ENCODE results near the gene CSAD. TPM values are rescaled to one million over a fixed set of nuclear protein-coding genes. Genes with fewer than 3 reads are reported as not detected.

CSAD gene
- total RNA-seq, 1 donor from 2014 or later = 30.7 TPM

DNA sequence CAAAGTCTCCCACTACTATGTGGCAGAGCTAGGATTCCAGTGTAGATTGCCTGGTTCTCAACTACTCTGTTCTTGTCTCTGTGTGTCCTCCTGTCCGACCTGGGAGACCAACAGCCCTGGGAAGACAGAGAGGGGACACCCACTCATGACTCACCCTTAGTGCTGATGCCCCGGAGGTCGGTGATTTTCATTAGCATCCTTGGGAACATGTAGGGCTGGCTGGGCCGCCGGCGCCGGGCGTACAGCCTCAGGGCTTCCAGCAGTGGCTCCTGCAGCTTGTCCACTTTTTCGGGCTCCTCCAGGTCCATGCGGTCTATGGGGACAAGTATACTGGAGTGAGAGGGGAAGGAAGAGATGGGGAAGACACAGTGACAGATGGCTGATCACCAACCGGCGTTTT lies 32.2 kb upstream of the CSAD start:
- no peaks in the 10 kb centered on the region for H3K27me3 ChIP-seq
- DNase-seq (ENCODE audit: low spot score in 2 of 2) = no peak
- no peak overlapping the region for H3K27ac ChIP-seq
- peaks cover 8 to 25% of the 10 kb centered on the region in 2 donors for H3K4me1 ChIP-seq
- intact Hi-C loops (cut with DNase I) = loop anchor here (1.0 kb wide), 2 partner anchors 38 to 74 kb away; no protein-coding TSS in a partner anchor
- no peak overlapping the region for H3K4me3 ChIP-seq
- TF ChIP-seq, protein P1, sequence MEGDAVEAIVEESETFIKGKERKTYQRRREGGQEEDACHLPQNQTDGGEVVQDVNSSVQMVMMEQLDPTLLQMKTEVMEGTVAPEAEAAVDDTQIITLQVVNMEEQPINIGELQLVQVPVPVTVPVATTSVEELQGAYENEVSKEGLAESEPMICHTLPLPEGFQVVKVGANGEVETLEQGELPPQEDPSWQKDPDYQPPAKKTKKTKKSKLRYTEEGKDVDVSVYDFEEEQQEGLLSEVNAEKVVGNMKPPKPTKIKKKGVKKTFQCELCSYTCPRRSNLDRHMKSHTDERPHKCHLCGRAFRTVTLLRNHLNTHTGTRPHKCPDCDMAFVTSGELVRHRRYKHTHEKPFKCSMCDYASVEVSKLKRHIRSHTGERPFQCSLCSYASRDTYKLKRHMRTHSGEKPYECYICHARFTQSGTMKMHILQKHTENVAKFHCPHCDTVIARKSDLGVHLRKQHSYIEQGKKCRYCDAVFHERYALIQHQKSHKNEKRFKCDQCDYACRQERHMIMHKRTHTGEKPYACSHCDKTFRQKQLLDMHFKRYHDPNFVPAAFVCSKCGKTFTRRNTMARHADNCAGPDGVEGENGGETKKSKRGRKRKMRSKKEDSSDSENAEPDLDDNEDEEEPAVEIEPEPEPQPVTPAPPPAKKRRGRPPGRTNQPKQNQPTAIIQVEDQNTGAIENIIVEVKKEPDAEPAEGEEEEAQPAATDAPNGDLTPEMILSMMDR (IDR thresholded peaks at IDR 0.05) = no peak
- H3K36me3 ChIP-seq = peaks cover 54 to 55% of the 10 kb centered on the region in 2 donors
- no peaks in the 10 kb centered on the region for H3K9me3 ChIP-seq

DNA sequence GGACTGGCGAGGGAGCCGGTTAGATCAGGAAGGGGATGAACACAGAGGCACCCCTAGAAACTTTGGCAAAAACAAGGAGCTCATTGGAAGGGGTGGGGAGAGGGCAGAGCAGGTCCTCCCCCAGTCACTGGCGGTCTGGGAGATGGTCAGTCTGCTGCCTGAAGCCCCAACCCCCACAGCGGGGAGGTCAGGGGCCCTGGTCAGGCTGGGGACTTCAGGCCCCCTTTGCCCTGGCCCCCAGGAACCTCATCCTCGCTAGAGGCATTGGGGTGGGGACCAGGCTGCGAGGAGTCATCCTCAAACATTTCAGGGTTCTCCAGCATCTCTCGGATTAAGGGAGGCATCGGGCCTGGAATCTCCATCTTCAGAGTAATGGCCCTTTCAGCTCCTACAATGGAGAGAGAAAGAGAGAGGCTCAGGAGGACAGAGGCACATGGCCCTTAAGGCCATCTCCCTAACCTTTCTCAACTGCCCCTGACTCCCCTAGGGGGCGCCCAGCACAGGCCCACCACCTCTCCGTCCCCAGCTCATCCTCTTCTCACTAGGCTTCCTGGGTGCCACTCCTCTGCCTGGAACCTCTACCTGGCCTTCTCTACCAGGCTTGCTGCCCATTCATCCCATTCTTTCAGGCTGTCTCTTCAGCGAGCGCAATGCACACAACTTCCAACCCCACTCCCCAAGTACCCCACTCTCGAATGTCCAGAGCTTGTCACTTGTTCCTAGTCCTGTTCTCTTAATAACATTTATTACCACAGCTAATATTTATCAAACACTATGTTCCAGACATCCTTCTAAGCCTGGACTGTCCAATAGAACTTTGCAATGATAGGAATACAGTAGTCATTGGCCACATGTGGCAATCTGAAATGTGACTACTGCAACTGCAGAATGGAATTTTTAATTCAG lies 31.0 kb upstream of the CSAD start:
- H3K4me3 ChIP-seq = no peak overlapping the region
- intact Hi-C loops (cut with DNase I) = no loop called here
- TF ChIP-seq, protein P1 (IDR thresholded peaks at IDR 0.05) = no peak
- no peak for DNase-seq (ENCODE audit: low spot score in 2 of 2)
- H3K4me1 ChIP-seq = peaks cover 0 to 14% of the 10 kb centered on the region in 2 donors
- H3K27ac ChIP-seq = no peak overlapping the region
- peaks cover 54 to 55% of the 10 kb centered on the region in 2 donors for H3K36me3 ChIP-seq
- H3K9me3 ChIP-seq = no peaks in the 10 kb centered on the region
- H3K27me3 ChIP-seq = no peaks in the 10 kb centered on the region

DNA sequence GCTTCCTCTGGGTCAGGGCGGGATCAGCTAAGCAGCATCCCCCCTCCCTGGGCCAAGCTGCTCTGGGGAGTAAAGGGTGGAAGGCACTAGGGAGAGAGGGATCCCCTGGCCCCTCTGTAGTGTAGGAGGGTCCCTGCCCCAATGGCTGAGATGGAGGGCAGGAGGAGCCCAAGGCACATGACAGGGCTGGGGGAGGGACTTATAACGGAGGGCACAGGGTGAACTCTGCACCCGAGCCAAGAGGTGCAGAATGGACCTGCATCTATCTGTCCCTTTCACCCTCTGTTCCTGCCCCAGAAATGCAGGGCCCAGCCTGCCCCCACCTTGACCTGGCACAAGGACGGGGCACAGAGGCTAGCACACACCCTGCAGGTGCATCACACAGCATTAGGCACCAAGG lies 30.1 kb upstream of the CSAD start:
- Histone ChIP-seq H3K4me1 (peaks cover 0 to 9% of the 10 kb centered on the region in 2 donors), H3K36me3 (peaks cover 54 to 55% of the 10 kb centered on the region in 2 donors)
- TF ChIP-seq, protein P1 (IDR thresholded peaks at IDR 0.05) = no peak

DNA sequence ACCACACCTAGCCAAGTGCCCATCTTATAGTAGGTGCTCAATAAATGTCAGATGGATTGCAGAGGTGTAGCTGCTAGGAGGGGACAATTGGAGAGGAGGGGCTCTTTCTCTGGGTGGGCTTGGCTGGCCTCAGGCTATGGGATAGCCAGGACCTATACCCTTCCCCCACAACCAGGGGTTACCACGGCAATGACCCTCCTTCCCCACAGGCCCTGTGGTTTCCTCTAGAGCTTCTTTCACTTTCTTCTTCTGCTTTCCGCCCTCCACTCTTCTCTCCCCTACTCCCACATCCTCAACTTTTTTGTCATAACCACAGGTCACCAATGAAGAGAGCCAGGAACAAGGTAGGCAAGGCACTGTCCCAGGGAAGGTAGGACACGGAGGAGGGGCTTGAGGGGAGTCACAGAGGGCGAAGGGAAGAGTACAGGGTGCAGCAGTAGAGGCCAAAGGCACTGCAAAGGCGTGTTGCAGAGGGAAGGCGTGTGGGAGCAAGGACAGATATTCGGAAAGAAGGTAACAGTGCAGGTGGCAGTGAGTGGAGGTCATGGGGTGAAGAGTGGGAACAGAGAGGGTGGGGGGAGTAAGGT lies 28.2 kb upstream of the CSAD start:
- TF ChIP-seq, protein P1 (IDR thresholded peaks at IDR 0.05) = no peak
- Histone ChIP-seq H3K36me3 (peaks cover 38 to 43% of the 10 kb centered on the region in 2 donors), H3K4me3 (peak overlapping the region in 1 of 2 donors; percentile 29), H3K27ac (peak overlapping the region in 1 of 2 donors; percentile 5), H3K4me1 (peaks cover 0 to 4% of the 10 kb centered on the region in 2 donors), H3K27me3 (no peaks in the 10 kb centered on the region), H3K9me3 (no peaks in the 10 kb centered on the region)
- intact Hi-C loops (cut with DNase I) = no loop called here
- no peak for DNase-seq (ENCODE audit: low spot score in 2 of 2)

More for the DNA sequence above, 30.1 kb upstream of the CSAD start:
- DNase-seq (ENCODE audit: low spot score in 2 of 2) = no peak
- no peak overlapping the region for H3K4me3 ChIP-seq
- H3K27ac ChIP-seq = no peak overlapping the region
- no peaks in the 10 kb centered on the region for H3K9me3 ChIP-seq
- H3K27me3 ChIP-seq = no peaks in the 10 kb centered on the region
- intact Hi-C loops (cut with DNase I) = no loop called here

DNA sequence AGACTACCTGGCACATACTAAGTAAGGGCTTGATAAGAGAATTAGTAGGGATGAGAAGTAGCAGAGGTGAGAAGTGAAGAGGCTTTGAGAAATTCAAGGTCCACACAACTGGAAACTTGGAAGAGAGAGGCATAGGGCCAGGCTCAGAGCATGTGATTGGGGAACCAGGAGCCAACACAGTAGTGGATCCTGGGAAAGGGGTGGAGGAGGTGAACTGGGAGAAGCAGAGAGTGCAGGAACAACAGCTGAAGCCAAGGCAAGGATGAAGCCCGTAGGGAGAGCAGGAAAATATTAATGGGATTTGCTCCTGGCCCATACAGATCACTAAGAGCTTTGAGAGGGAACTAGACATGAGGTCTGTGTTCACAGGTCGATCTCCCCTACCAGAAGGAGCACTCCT lies 27.7 kb upstream of the CSAD start:
- Histone ChIP-seq H3K27me3 (no peaks in the 10 kb centered on the region), H3K4me1 (peaks cover 0 to 4% of the 10 kb centered on the region in 2 donors), H3K9me3 (no peaks in the 10 kb centered on the region), H3K36me3 (peaks cover 33 to 37% of the 10 kb centered on the region in 2 donors), H3K4me3 (no peak overlapping the region), H3K27ac (no peak overlapping the region)
- intact Hi-C loops (cut with DNase I) = no loop called here
- DNase-seq (ENCODE audit: low spot score in 2 of 2) = no peak
- TF ChIP-seq, protein P1 (IDR thresholded peaks at IDR 0.05) = no peak

All from ascending aorta (tissue), 2 donors.